Body of pancreas (tissue), 4 donors: Measurements from ENCODE around the gene RB1.

Experiments
- CTCF ChIP-seq, 7 experiments: fragments of 450-650 bp in 4 of 7; fragments of 200-600 bp in 3 of 7; sonication (generic) in 3 of 7; IDR thresholded peaks; one replicate each; pipeline ENCODE4 v1.5.1; 2016 to 2019; ENCODE audit warnings: antibody characterized with exemption in 7 of 7
- POLR2A ChIP-seq, 3 donors: fragments of 450-650 bp; IDR thresholded peaks; one replicate each; pipeline ENCODE4 v1.6.1; 2016; ENCODE audit warnings: antibody characterized with exemption in 3 of 3, mild to moderate bottlenecking in 2 of 3

- TF ChIP-seq CTCF (IDR thresholded peaks at IDR 0.05) (no peak), POLR2A (IDR thresholded peaks at IDR 0.05) (no peak)
Measured at GRCh38 chr13:48411147-48411794, 107.7 kb downstream of the RB1 start.
